Measurements from ENCODE around the gene RAB30. TPM values are rescaled to one million over a fixed set of nuclear protein-coding genes. Genes with fewer than 3 reads are reported as not detected.
A peak's percentile ranks its signal among the peaks of the same experiment; 100 is the strongest.

RAB30 gene
- total RNA-seq, 1 experiment from 2014 or later = 15.0 TPM

GRCh38 chr11:83073258-83073657 lies 1.6 kb upstream of the RAB30 start:
- intact Hi-C loops (cut with micrococcal nuclease; ENCODE audit: unreplicated experiment) = loop anchor here (2.0 kb wide), 1 partner anchor 84 kb away; the partner anchor contains the start of gene PCF11
- CTCF ChIA-PET = no interaction called here
- Histone ChIP-seq H3K27ac (ENCODE audit: low read depth, low read length, poor library complexity, severe bottlenecking) (peak overlapping the region; percentile 85), H3K27me3 (replicated peaks; ENCODE audit: insufficient read depth, low read depth, low read length, poor library complexity) (no peaks in the 10 kb centered on the region), H3K36me3 (ENCODE audit: insufficient read depth, low read length, poor library complexity, severe bottlenecking) (peaks cover 20% of the 10 kb centered on the region), H3K9me3 (ENCODE audit: low read depth, low read length, poor library complexity, severe bottlenecking) (no peaks in the 10 kb centered on the region), H3K4me3 (ENCODE audit: low read depth, low read length, poor library complexity, severe bottlenecking) (peak overlapping the region; percentile 65), H3K4me1 (ENCODE audit: insufficient read depth, low read length, poor library complexity, severe bottlenecking) (peaks cover 7% of the 10 kb centered on the region)
- POLR2A ChIA-PET (ENCODE audit: low non-redundant PET) = no interaction called here
- TF ChIP-seq CTCF (conservative IDR thresholded peaks at IDR 0.05; ENCODE audit: low read depth, low read length) (no peak), EZH2 (IDR thresholded peaks at IDR 0.05; ENCODE audit: borderline replicate concordance, low read depth, low read length, poor library complexity, severe bottlenecking) (no peak)
- DNase-seq (ENCODE audit: low spot score) = no peak
- BruUV-seq (replicated peaks) = no TSS peak

- H3K36me3 ChIP-seq (ENCODE audit: insufficient read depth, low read length, poor library complexity, severe bottlenecking) = peaks cover 20% of the 10 kb centered on the region
- no peaks in the 10 kb centered on the region for H3K9me3 ChIP-seq (ENCODE audit: low read depth, low read length, poor library complexity, severe bottlenecking)
- TF ChIP-seq CTCF (conservative IDR thresholded peaks at IDR 0.05; ENCODE audit: low read depth, low read length) (no peak), EZH2 (IDR thresholded peaks at IDR 0.05; ENCODE audit: borderline replicate concordance, low read depth, low read length, poor library complexity, severe bottlenecking) (no peak)
- DNase-seq (ENCODE audit: low spot score) = peak; percentile 27
- intact Hi-C loops (cut with micrococcal nuclease; ENCODE audit: unreplicated experiment) = loop anchor here (2.0 kb wide), 1 partner anchor 84 kb away; the partner anchor contains the start of gene PCF11
- CTCF ChIA-PET = no interaction called here
- H3K4me1 ChIP-seq (ENCODE audit: insufficient read depth, low read length, poor library complexity, severe bottlenecking) = peaks cover 7% of the 10 kb centered on the region
- BruUV-seq (replicated peaks) = TSS peak; percentile 79
- H3K4me3 ChIP-seq (ENCODE audit: low read depth, low read length, poor library complexity, severe bottlenecking) = peak overlapping the region; percentile 65
- POLR2A ChIA-PET (ENCODE audit: low non-redundant PET) = interaction anchor here (0.6 kb wide), 1 partner anchor 12 kb away, joined by 3 read pairs; no protein-coding TSS in a partner anchor
- H3K27ac ChIP-seq (ENCODE audit: low read depth, low read length, poor library complexity, severe bottlenecking) = peak overlapping the region; percentile 85
- H3K27me3 ChIP-seq (replicated peaks; ENCODE audit: insufficient read depth, low read depth, low read length, poor library complexity) = no peaks in the 10 kb centered on the region
Measured at GRCh38 chr11:83072350-83073242, 899 bp upstream of the RAB30 start.

GRCh38 chr11:83070731-83071566 lies 748 bp downstream of the RAB30 start:
- Histone ChIP-seq H3K9me3 (ENCODE audit: low read depth, low read length, poor library complexity, severe bottlenecking) (no peaks in the 10 kb centered on the region), H3K27me3 (replicated peaks; ENCODE audit: insufficient read depth, low read depth, low read length, poor library complexity) (no peaks in the 10 kb centered on the region), H3K4me3 (ENCODE audit: low read depth, low read length, poor library complexity, severe bottlenecking) (peak overlapping the region; percentile 65), H3K27ac (ENCODE audit: low read depth, low read length, poor library complexity, severe bottlenecking) (peak overlapping the region; percentile 85), H3K36me3 (ENCODE audit: insufficient read depth, low read length, poor library complexity, severe bottlenecking) (peaks cover 20% of the 10 kb centered on the region), H3K4me1 (ENCODE audit: insufficient read depth, low read length, poor library complexity, severe bottlenecking) (peaks cover 7% of the 10 kb centered on the region)
- intact Hi-C loops (cut with micrococcal nuclease; ENCODE audit: unreplicated experiment) = no loop called here
- BruUV-seq (replicated peaks) = TSS peak; percentile 76
- TF ChIP-seq CTCF (conservative IDR thresholded peaks at IDR 0.05; ENCODE audit: low read depth, low read length) (no peak), EZH2 (IDR thresholded peaks at IDR 0.05; ENCODE audit: borderline replicate concordance, low read depth, low read length, poor library complexity, severe bottlenecking) (no peak)
- ChIA-PET POLR2A (ENCODE audit: low non-redundant PET) (interaction anchor here (1.0 kb wide), 1 partner anchor 8 kb away, joined by 6 read pairs; no protein-coding TSS in a partner anchor), CTCF (no interaction called here)
- peak; percentile 51 for DNase-seq (ENCODE audit: low spot score)

Measured in A673 (cell line).